Stimulated activated CD8-positive, alpha-beta memory T cell treated with anti-CD3 and anti-CD28 coated beads, Interleukin-7, amount 100 ng/mL, for 1 hour (primary cell): ENCODE measurements around the gene CAB39.
A peak's percentile ranks its signal among the peaks of the same experiment; 100 is the strongest.

Experiments
- DNase-seq, 2 donors: peaks; one replicate each; pipeline ENCODE4 v3.0.0-alpha.2; 2020; ENCODE audit warnings: low read depth in 2 of 2

CAB39 gene

DNA sequence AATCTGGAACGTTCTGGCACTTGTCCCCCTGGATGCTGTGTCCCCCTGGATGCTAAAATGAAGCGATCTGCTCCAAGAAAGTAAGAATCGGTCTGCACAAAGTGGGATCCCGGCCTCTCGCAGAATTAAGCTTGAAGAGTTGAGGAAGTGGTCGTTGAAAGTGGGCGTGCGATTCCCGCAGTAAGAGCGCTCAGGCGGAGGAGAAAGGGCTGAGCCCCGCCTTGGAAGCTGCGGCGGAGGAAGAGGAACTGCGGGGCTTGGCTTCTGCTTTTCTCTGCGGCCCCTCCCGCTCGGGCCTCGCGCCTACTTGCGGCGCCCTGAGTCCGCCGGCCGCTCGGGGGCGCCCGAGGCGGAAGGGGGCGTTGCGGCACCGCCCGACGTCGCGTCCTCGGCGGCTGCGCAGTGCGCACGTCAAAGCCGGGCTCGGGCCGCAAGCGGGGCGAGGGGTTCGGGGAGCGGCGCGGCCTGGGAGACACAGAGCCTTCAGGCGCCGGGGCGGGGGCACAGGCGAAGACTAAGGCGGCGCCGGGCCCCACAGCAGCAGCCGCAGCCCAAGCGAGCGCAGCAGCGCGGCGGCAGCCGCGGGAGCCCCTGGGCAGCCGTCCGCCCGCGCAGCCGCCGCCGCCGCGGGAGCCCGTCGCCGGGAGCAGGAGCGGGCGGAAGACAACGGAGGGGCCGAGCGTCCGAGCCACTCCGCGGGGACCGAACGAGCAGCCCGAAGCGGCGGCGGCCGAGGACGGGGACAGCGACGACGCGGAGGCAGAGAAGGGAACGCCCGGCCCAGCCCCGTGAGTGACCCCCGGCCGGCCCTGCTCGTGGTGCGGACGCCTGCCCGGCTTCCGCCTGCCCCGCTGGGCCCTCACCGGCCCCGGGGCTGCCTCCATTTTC lies at the start of gene CAB39:
Gene CAB39 (plus strand): TSS at position 400 of the 888 bp plus-strand sequence. CDS start 47,160 bp downstream, outside the sequence.
- DNase-seq: peak; percentile 74 to 76

DNA sequence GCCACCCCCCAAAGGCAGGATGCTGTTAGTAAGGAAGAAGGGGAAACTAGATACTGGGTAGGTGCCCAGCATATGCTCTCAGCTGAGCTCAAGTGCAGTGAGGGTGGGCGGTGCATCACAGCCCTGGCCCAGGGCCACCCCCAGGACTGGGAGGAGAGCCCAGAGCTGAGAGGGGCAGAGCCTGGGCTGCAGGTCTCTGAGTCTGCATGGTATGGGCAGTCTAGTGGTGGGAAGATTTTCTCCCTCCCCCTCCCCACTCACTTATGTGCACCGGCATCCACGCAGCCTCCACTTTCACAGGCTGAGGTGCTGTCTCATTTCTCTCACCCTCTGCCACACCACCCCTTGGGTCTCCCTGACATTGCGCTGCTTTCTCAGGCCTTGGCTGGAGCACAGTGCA lies 48.5 kb upstream of the CAB39 start:
- no peak for DNase-seq

DNA sequence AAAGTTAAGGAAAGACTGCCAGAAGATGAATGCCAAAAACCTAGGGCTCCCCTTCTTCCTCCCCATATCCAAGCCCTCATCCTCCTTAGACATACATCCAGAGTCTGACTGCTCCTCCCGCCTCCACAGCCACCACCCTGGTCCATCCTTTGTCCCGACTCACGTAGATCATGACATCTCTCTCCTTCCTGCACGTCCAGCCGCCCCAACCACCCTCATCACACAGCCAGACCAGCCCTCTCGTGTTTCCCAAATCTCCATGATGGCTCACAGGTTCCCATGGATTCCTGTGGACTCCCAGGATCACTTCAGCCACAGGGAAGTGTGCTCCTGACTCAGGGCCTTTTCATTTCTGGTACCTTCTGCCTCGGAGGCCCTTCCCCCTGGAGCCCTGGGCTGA lies 47.8 kb upstream of the CAB39 start:
- DNase-seq: no peak

DNA sequence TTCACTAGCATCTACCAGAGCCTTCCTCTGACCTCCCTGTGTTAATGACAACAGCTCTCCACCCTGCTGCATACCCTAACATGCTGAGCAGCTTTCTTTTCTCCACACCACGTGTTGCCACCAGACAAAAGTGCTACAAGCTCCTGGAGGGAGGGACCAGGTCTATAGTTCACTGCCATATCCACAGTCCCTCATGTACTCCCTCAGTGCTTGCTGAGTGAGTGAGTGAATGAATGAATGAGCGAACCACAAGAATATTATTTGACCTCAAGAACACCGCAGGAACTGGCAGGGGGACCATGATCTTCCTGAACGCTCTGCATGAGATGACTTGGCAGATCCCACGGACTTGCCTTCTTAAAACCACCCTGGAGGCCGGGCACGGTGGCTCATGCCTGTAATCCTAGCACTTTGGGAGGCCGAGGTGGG lies 47.4 kb upstream of the CAB39 start:
- no peak for DNase-seq

DNA sequence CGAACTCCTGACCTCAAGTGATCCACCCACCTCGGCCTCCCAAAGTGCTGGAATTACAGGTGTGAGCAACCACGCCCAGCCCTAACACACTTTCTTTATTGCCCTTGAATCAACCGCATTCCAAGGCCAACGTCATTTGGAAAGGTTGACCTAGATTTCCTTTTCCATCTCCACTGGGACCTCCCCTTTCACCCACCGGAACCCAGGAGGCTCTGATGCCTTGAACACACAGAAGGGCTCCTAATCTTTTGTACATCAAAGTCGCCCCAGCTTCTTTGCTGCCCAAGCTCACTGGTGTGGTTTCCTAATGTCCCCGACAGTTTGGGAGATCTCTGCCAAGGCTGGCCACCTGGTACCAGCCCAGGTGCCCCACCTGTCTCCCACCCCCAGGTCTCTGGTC lies 46.2 kb upstream of the CAB39 start:
- DNase-seq: no peak

DNA sequence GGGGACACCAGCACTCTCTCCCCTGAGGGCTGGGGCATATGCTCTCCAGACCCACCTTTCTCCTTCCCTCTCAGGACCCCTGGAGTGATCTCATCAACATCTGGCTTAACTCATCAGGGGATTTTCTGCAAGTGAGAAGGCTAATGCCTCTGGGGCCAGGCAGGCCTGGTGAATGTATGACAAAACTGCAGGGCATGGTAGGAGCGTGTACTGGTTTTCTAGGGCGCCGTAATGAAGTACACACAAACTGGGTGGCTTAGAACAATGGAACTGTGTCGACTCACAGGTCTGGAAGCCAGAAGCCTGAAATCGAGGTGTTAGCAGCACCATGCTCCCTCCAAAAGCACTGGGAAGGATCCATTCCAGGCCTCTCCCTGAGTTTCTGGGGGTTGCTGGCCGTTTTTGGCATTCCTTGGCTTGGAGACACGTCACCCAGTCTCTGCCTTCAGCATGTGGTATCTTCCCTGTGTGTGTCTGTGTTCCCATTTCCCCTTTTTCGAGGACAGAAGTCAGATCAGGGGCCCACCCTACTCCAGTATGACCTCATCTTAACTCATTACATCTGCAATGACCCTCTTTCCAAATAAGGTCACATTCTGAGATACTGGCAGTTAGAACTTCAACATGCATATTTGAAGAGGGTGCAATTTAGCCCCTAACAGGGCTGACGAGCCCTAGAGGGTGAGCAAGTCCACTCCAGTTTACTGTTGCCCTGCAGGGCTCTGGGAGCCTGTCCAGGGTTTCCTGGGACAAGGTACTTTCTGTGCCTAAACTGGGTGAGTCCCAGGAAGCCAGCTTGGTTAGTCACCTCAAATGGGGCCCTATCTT lies 45.5 kb upstream of the CAB39 start:
- DNase-seq: no peak

DNA sequence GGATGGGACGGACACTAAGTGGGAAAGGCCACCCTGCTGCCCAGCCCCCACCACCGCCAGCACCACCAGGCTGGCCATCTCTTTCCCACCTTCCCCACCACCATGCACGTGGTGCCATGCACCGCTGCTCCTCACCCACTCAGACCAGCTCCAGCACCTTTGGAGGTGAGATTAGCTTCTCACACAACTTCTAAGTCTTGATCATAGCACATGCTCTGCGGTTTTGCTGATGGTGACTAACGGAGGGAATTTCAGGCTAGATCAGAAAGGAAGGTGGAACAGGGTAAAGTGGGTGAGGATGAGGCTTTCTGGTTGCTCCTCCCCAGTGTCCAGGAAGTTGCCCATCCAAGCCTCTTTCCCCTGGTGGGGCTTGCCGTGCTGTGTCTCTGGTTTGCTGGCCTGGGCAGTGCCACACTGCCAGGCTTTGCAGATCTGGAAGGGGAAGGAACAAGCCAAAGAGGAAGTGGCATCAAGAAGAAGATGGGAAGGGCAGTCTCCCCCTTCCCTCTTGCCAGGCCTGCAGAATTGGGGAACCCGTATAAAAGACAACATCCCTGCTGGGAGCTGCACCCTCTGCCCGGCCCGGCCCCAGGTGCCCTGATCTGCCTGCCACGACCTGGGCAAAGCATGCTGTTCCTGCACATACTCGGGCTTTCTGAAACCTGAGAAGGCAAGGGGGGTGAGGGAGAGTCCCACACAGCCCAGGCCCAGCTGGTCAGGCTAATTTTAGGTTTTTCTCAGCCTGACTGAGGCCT lies 44.3 kb upstream of the CAB39 start:
- no peak for DNase-seq

DNA sequence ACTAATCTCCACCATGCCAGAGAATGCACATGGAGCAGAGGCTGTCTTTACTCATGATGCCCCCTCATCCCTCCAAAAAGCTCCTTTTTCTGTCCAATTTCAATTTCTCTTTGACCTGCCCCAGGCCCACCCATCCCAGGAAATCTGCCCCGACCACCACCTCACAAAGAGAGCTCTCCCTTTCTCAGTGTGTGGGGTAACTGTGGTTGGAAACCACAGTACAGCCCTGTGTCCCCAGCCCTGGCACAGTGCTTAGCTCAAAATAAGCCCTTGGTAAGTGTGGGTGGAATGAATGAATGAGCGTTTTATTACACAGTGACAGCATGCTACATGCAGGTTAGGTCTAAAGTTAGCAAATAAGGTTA lies 43.7 kb upstream of the CAB39 start:
- no peak for DNase-seq

DNA sequence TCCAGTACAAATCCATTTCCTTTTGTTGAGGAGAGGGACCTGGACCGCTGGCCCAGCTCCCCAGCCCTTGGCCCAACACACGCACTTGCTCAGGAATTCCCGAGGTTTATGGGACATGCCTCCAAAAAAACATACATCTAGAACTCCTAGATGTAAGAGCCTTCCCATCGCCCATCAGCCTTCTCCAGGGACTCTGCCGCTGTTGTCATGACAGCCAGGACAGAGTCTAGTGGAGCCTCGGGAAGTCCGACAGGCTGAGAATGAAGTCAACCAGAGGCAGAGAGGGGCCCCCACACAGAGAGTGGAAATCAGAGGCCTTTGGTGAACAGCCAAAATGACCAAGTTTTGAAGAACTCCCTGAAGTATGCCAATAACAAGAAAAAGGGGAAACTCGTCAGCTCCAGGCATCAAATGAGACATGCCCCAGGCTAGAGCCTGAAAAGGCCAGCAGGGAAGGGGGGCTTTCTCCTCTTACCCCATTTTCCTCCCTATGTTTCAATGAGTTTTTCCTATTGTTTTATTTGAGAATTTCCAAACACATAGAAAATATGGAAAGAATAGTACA lies 43.2 kb upstream of the CAB39 start:
- DNase-seq: no peak

DNA sequence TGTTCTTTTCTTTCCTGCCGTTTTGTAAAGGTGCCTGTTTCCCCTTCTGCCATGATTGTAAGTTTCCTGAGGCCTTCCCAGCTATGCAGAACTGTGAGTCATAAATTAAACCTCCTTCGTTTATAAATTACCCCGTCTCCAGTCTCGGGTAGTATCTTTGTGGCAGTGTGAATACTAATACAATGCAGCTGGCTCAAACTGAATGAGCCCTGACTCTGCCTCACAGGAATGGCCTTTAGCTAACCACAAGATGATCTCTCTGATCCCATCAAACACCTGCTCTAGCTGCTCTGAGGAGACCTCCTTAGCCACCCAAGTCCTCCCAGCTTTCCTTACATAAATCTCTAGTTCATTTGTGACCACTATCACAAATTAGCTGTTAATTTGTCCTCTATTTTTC lies 41.5 kb upstream of the CAB39 start:
- DNase-seq: no peak

DNA sequence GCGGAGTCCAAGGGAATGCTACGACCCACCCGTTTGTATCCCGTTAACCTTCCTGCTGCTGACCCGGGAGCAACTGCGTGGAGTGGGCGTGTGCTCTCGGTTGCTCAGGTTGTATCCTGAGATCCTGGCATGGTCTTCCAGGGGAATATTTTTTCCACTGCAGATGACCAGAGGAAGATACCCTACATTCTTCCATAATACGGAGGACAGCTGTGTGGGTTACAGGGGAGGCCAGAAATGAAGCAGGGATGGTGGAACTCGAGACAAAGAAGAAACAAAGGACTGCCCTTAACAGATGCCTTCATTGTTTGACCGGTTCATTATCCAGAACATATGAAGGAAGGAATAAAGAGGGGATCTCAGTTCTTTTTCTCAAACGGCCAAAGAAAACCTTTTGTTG lies 39.8 kb upstream of the CAB39 start:
- DNase-seq: no peak

DNA sequence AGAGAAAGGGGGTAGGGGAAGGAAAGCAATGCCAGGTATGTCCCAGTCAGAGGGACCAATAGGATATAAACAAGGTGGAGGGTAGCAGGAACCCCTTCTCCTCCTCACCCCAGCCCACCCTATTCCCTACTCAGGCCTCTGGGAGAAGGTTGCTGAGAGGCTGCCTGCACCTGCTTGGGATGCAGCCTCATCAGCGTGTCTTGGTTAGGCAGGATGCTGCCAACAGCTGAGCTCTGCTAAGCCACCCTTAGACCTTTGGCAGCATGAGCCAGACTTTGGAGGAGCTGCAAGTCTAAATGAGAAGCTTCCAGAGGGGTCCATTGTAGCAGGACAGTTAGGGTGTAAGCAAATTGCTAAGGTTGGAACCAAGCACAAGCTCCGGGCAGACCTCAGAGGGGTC lies 38.2 kb upstream of the CAB39 start:
- DNase-seq: no peak

DNA sequence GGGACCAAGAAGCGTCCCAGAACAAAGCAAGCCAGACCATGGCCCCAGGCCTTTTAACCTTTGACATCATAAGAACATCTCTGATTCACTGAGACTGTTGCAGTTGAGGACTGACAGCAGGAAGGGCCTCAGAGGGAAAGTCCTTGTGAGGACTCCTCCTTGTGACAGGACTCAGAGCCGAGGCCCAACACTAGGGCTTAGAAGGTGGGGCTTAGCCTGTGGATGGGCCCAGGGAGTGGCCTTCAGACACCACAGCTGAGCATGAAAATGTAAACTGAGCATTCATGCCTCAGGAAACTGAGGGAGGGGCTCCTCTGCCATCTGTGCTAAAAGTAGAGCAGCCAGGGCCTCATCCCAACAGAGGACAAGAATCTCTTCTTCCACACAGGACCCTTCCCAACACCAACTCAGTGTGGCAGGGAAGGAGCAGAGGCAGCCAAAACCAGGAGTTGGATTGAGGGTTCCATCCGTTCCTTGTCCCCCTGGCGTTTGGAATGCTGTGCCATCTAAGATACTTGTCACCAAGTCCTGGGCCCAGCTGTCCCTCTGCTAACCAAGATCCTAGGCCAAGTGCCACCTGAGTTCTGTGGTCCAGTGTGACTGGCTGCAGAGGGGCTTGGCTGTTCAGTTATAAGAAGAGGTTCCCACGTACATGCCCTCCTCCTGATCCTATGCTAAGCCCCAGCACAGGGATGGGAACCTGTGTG lies 37.5 kb upstream of the CAB39 start:
- DNase-seq: no peak

DNA sequence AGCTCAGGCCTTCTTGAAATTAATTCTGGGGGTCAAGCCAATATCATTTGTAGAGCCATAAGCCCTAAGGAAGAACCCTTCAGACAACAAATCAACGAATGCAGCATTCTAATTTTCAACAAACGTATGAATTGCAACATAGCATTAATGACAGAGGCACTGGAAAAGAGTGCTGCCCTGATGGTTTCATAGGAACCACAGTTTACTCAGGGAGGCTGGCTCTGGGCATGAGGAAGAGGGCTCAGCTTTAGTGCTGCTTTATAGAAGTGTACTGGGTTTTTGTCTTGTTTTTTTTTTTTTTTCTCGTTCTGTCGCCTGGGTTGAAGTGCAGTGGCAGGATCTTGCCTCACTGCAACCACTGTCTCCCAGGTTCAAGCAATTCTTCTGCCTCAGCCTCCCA lies 36.1 kb upstream of the CAB39 start:
- DNase-seq: no peak

DNA sequence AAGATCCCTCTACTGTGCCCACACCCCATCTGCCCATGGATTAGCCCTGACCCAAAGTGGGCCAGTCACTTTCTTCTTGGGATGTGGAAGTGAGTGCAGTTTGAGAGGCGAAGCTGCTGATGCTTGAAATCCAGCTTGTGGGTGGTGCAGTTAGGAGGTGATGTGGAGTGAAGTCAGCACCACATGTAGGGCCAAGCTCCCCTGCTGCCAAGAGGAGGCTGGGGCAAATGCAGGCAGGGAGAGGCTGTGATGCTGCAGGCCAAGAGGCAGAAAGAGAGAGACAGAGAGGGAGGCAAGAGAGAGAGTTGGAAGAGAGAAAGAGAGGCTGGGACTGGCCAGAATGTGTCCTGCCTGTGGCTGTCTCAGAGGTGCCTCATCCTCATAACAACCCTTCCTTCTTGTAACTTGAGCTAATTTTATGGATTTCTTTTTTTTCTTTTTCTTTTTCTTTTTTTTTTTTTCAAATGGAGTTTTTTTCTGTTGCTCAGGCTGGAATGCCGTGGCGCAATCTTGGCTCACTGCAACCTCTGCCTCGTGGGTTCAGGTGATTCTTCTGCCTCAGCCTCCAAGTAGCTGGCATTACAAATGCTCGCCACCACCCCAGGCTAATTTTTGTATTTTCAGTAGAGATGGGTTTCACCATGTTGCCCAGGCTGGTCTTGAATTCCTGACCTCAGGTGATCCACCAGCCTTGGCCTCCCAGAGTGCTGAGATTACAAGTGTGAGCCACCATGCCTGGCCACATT lies 35.3 kb upstream of the CAB39 start:
- DNase-seq: no peak

DNA sequence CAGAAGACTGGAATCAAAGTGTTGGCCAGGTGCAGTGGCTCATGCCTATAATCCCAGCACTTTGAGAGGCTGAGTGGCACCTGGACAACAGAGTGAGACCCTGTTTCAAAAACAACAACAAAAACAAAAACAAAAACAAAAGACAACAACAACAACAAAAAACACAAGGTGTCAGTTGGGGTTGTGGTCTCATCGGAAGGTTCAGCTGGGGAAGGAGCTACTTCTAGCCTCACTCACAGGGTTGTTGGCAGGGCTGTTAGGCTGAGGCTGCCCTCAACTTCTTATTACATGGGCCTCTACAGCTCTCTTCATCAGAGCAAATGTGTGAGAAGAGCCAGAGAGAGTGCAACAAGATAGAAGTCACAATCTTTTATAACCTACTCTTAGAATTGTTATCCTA lies 34.6 kb upstream of the CAB39 start:
- DNase-seq: no peak

DNA sequence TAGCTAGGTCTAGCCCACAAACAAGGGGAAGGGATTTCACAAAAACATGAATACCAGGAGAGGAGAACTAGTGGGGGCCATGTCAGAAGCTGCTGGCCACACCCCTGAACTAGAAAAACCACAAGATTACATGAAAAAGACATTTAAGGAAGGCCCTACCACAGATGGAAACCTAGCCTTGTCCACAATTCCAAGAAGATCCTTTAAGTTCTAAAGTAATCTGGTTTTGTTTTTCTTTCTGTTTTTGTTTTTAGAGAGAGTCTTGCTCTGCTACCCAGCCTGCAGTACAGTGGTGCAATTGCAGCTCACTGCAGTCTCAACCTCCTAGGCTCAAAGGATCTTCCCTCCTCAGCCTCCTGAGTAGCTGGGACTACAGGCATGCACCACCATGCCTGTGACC lies 34.2 kb upstream of the CAB39 start:
- DNase-seq: no peak

DNA sequence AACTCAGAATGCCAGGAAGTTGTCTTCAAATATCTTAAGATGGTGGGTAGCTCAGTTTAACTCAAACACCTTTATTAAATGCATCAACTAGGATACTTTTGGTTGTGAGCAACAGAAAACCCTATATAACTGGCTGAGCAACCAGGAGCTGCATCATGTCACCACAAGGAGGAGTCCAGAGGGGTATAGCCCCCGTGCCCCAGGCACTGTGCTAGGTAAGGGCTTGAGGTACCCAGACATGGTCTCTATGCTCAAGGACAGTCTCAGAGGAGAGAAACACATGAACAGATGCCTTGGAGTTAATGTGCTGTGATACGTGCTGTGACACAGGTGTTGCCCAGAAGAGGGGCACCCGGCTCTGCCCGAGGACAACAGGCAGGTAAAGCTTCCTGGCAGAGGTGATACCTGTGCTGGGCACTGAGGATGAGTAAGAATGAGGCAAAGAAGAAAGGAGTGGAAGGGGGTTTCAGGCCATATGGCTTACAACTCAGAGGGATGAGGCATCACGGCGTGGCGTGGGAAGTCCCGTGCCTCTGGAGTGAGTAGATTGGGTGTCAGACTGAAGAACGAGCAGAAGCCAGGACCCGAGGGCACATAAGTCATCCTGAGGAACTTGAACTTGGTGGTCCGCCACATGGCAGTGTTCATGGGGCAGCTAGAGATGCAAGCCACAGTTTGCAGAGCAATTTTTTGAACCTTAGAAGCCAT lies 32.0 kb upstream of the CAB39 start:
- no peak for DNase-seq

DNA sequence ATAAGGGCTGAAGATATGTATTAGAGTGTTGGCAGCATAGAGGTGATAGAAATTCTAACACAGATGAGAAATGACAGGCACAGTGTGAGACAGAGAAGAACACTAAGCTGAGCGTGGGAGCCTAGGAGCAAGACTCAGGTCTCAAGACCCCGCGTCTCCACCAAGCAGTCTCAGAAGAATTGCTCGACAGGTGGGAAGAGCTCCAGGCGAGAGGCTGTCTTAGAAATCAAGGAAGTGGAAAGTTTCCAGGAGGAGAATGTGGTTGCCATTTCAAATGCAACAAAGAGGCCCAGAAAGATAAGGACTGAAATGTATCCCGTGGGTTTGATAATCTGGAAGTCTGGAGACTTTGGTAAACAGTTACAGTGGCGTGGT lies 31.5 kb upstream of the CAB39 start:
- no peak for DNase-seq

DNA sequence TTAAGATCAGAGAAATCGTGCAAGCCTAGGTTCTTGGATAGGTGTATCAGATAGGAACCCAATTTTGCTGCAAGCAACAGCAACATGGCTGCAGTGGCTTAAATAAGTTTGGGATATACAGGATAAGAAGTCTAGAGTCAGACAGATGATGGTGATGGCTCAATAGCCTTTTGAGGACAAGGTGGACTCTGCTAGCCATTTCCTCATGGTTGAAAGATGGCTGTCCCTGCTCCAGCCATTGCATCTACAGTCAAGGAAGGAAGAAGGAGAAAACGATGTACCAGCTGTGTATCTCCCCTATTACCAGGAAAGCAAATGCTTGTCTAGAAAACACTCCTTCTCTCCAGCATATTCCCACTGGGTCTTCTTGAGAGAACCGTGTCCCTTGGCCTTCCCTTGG lies 30.1 kb upstream of the CAB39 start:
- DNase-seq: no peak
